ENCODE measurements around the gene CHST11. TPM values are rescaled to one million over a fixed set of nuclear protein-coding genes. Genes with fewer than 3 reads are reported as not detected.

CHST11 gene
- total RNA-seq, 4 donors from 2014 or later = 20.8 to 56.7 (median 26.5) TPM

- no peak overlapping the region for H3K4me3 ChIP-seq
- DNase-seq (ENCODE audit: low spot score in 2 of 2) = no peak
Observed at GRCh38 chr12:104782296-104782695, 325.5 kb downstream of the CHST11 start.

GRCh38 chr12:104784592-104784991 lies 327.8 kb downstream of the CHST11 start:
- Histone ChIP-seq H3K27me3 (no peaks in the 10 kb centered on the region), H3K27ac (no peak overlapping the region), H3K36me3 (no peaks in the 10 kb centered on the region), H3K4me1 (peaks cover 0 to 9% (median 0%) of the 10 kb centered on the region in 4 donors), H3K4me3 (no peak overlapping the region), H3K9me3 (peaks cover 0 to 7% (median 0%) of the 10 kb centered on the region in 4 donors)
- no peak for DNase-seq (ENCODE audit: low spot score in 2 of 2)
- 60 to 67% methylated on average over 1 of the region's 1 CpG for WGBS, 2 donors
- no peak for TF ChIP-seq EP300 (IDR thresholded peaks at IDR 0.05)
- TF ChIP-seq CTCF (IDR thresholded peaks at IDR 0.05) = no peak
- TF ChIP-seq POLR2A (IDR thresholded peaks at IDR 0.05) = no peak

More at GRCh38 chr12:104782296-104782695, 325.5 kb downstream of the CHST11 start:
- Histone ChIP-seq H3K27me3 (no peaks in the 10 kb centered on the region), H3K9me3 (peaks cover 0 to 7% (median 0%) of the 10 kb centered on the region in 4 donors), H3K36me3 (no peaks in the 10 kb centered on the region), H3K4me1 (no peaks in the 10 kb centered on the region), H3K27ac (no peak overlapping the region)
- 82 to 83% methylated on average over 3 of the region's 3 CpGs for whole genome bisulfite sequencing, 2 donors
- TF ChIP-seq CTCF (IDR thresholded peaks at IDR 0.05) (no peak), EP300 (IDR thresholded peaks at IDR 0.05) (no peak)

- Histone ChIP-seq H3K27me3 (no peaks in the 10 kb centered on the region), H3K36me3 (no peaks in the 10 kb centered on the region), H3K4me3 (no peak overlapping the region), H3K4me1 (peaks cover 0 to 9% (median 0%) of the 10 kb centered on the region in 4 donors), H3K9me3 (no peaks in the 10 kb centered on the region), H3K27ac (no peak overlapping the region)
- WGBS, 2 donors = 93 to 94% methylated on average over 5 of the region's 5 CpGs
- no peak for TF ChIP-seq CTCF (IDR thresholded peaks at IDR 0.05)
- no peak for TF ChIP-seq EP300 (IDR thresholded peaks at IDR 0.05)
- TF ChIP-seq POLR2A (IDR thresholded peaks at IDR 0.05) = no peak
- no peak for DNase-seq (ENCODE audit: low spot score in 2 of 2)
Observed at GRCh38 chr12:104785886-104786285, 329.1 kb downstream of the CHST11 start.

GRCh38 chr12:104786352-104786751 lies 329.6 kb downstream of the CHST11 start:
- WGBS, 2 donors = 87% methylated on average over 5 of the region's 5 CpGs
- Histone ChIP-seq H3K36me3 (no peaks in the 10 kb centered on the region), H3K4me1 (peaks cover 0 to 9% (median 0%) of the 10 kb centered on the region in 4 donors), H3K4me3 (no peak overlapping the region), H3K27me3 (no peaks in the 10 kb centered on the region), H3K9me3 (no peaks in the 10 kb centered on the region), H3K27ac (no peak overlapping the region)
- no peak for DNase-seq (ENCODE audit: low spot score in 2 of 2)
- TF ChIP-seq CTCF (IDR thresholded peaks at IDR 0.05) = no peak
- TF ChIP-seq EP300 (IDR thresholded peaks at IDR 0.05) = no peak
- TF ChIP-seq POLR2A (IDR thresholded peaks at IDR 0.05) = no peak

- no peaks in the 10 kb centered on the region for H3K9me3 ChIP-seq
- DNase-seq (ENCODE audit: low spot score in 2 of 2) = no peak
- H3K4me3 ChIP-seq = no peak overlapping the region
- TF ChIP-seq CTCF (IDR thresholded peaks at IDR 0.05) (no peak), EP300 (IDR thresholded peaks at IDR 0.05) (no peak), POLR2A (IDR thresholded peaks at IDR 0.05) (no peak)
- H3K4me1 ChIP-seq = peaks cover 0 to 15% (median 0%) of the 10 kb centered on the region in 4 donors
- no peak overlapping the region for H3K27ac ChIP-seq
- H3K36me3 ChIP-seq = no peaks in the 10 kb centered on the region
- H3K27me3 ChIP-seq = no peaks in the 10 kb centered on the region
Observed at GRCh38 chr12:104788840-104789271, 332.1 kb downstream of the CHST11 start.
